ENCODE data around the gene CCDC27.

DNA sequence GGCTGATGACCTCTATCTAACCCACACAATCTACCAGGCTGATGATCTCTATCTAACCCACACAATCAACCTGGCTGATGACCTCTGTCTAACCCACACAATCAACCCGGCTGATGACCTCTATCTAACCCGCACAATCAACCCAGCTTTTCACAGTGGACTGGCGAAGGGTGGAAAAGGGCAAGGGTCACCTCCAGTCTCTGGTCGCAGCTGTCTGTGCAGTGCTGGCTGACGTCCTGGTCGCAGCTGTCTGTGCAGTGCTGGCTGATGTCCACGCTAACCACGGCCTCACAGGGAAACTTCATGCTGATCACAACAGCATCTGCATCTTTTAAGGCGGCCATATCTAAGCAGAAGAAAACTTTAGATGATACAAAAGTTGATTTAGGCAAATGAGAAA, 12.2 kb upstream of the CCDC27 start:
- TF ChIP-seq, protein P1, sequence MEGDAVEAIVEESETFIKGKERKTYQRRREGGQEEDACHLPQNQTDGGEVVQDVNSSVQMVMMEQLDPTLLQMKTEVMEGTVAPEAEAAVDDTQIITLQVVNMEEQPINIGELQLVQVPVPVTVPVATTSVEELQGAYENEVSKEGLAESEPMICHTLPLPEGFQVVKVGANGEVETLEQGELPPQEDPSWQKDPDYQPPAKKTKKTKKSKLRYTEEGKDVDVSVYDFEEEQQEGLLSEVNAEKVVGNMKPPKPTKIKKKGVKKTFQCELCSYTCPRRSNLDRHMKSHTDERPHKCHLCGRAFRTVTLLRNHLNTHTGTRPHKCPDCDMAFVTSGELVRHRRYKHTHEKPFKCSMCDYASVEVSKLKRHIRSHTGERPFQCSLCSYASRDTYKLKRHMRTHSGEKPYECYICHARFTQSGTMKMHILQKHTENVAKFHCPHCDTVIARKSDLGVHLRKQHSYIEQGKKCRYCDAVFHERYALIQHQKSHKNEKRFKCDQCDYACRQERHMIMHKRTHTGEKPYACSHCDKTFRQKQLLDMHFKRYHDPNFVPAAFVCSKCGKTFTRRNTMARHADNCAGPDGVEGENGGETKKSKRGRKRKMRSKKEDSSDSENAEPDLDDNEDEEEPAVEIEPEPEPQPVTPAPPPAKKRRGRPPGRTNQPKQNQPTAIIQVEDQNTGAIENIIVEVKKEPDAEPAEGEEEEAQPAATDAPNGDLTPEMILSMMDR (IDR thresholded peaks at IDR 0.05), result no peak
- TF ChIP-seq POLR2A (IDR thresholded peaks at IDR 0.05), result no peak
